GM21515 (cell line): ENCODE results near the gene CNST.
A peak's percentile ranks its signal among the peaks of the same experiment; 100 is the strongest.
"Not testable (repeated sequence)": the region's sequence is repeated elsewhere in the genome, so short reads cannot be mapped to it uniquely, and the experiment has no call there.

Experiments
- ATAC-seq: cut with Tn5 transposase; IDR thresholded peaks from one replicate; pipeline ENCODE4 v1.9.1; 2021; ENCODE audit not compliant: unreplicated experiment

Gene CNST

GRCh38 chr1:246698466-246699094, 132.3 kb downstream of the CNST start:
- ATAC-seq, result no peak

DNA sequence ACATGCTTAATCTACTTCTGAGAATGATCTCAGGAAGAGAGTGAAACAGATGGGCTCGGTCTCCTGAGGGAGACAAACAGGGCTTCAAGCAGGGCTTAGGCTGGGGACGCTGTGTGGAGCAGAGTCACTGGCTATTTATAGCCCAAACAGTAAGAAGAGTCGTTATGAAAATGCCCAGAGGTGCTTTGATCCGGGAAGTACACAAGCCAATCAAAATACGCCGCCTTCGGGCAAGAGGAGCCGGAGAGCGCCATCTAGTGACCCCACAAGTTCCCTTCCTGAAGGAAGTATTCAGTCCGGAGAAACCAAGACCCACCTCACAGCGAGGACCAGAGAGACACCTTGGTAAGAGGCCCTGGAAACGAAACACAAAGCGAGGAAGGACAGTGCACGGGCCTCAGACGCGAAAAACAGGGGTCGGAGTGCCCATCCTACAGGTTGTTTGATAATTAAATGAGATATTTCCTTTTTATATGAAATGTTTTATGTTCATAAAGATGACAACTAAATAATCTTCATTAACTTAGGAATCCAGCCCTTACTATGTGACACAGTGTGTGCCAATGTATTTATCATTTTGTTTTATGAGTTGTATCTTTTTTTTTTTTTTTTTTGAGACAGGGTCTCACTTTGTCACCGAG, 133.0 kb downstream of the CNST start:
- ATAC-seq, result peak; percentile 97

DNA sequence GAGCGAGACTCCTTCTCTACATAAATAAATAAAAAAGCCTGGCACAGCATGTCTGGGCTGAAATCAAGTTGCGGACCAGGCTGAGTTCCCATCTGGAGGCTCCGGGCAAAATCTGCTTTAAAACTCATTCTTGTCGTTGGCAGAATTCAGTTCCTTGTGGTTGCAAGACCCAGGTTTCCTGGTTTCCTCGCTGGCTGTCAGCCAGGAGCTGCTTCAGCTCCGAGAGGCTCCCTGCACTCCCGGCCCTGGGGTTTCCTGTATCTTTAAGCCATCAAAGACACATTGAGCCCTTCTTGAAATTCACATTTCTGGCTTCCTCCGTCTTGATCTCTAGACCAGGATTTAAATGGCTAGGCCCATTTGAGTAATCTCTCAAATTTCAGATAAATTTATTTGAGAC, 137.3 kb downstream of the CNST start:
- ATAC-seq, result no peak

- no peak for ATAC-seq
Measured at GRCh38 chr1:246705368-246705767, 139.1 kb downstream of the CNST start.

DNA sequence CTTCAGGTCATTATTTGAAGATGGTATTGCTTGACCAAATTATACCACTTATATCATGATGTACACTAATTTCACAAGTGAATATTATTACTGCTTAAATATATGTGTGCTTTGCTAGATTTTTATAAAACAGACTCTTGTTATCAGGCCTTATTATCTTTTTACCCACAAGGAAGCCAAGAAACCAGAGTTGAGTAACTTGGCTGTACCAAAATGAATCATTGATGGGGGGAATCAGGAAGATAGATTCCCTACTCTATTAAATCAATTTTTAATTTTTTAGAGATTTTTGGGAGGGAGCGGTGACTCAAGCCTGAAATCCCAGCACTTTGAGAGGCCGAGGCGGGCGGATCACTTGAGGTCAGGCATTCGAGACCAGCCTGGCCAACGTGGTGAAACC, 141.9 kb downstream of the CNST start:
- ATAC-seq, result no peak

- ATAC-seq, result no peak
Measured at GRCh38 chr1:246709196-246709595, 142.9 kb downstream of the CNST start.

GRCh38 chr1:246709835-246710234, 143.6 kb downstream of the CNST start:
- ATAC-seq, result no peak

GRCh38 chr1:246711548-246712003, 145.3 kb downstream of the CNST start:
- ATAC-seq, result no peak

DNA sequence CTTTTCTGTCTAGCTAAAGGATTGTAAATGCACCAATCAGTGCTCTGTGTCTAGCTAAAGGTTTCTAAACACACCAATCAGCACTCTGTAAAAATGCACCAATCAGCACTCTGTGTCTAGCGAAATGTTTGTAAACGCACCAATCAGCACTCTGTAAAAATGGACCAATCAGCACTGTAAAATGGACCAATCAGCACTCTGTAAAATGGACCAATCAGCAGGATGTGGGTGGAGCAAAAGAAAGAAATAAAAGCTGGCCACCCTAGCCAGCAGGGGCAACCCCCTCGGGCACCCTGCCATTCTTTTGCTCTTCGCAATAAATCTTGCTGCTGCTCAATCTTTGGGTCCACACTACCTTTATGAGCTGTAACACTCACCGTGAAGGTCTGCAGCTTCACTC, 146.2 kb downstream of the CNST start:
- not testable (repeated sequence) for ATAC-seq
